ENCODE data around the gene GPRC5A. TPM values are rescaled to one million over a fixed set of nuclear protein-coding genes. Genes with fewer than 3 reads are reported as not detected.

Gene GPRC5A
- total RNA-seq, 6 experiments from 2014 or later, result 206 to 371 (median 280) TPM

- Mint-ChIP-seq H3K27me3 (ENCODE audit: insufficient read depth) (peaks cover 11% of the 10 kb centered on the region), H3K36me3 (ENCODE audit: low read depth) (peaks cover 43% of the 10 kb centered on the region), H3K4me1 (ENCODE audit: low read depth) (peaks cover 75% of the 10 kb centered on the region), H3K27ac (peak overlapping the region; percentile 64), H3K4me3 (no peak overlapping the region; the same call in 1 of the 2 replicates), H3K9me3 (no peaks in the 10 kb centered on the region)
- DNase-seq, result peak; percentile 33
- no peak for TF ChIP-seq CTCF (IDR thresholded peaks at IDR 0.05)
Measured at GRCh38 chr12:12922191-12922616, 30.8 kb downstream of the GPRC5A start.

GRCh38 chr12:12922978-12923377, 31.6 kb downstream of the GPRC5A start:
- Mint-ChIP-seq H3K27me3 (ENCODE audit: insufficient read depth) (peaks cover 9% of the 10 kb centered on the region), H3K36me3 (ENCODE audit: low read depth) (peaks cover 44% of the 10 kb centered on the region), H3K27ac (no peak overlapping the region), H3K4me1 (ENCODE audit: low read depth) (peaks cover 69% of the 10 kb centered on the region), H3K9me3 (no peaks in the 10 kb centered on the region), H3K4me3 (no peak overlapping the region)
- TF ChIP-seq CTCF (IDR thresholded peaks at IDR 0.05), result no peak
- no peak for DNase-seq

- Mint-ChIP-seq H3K4me1 (ENCODE audit: low read depth) (peaks cover 64% of the 10 kb centered on the region), H3K9me3 (no peaks in the 10 kb centered on the region), H3K36me3 (ENCODE audit: low read depth) (peaks cover 36% of the 10 kb centered on the region), H3K27me3 (ENCODE audit: insufficient read depth) (peaks cover 9% of the 10 kb centered on the region), H3K27ac (no peak overlapping the region), H3K4me3 (no peak overlapping the region)
- no peak for TF ChIP-seq CTCF (IDR thresholded peaks at IDR 0.05)
- DNase-seq, result no peak
Measured at GRCh38 chr12:12924169-12924568, 32.8 kb downstream of the GPRC5A start.

- no peak for TF ChIP-seq CTCF (IDR thresholded peaks at IDR 0.05)
- Mint-ChIP-seq H3K4me1 (ENCODE audit: low read depth) (peaks cover 53% of the 10 kb centered on the region), H3K9me3 (no peaks in the 10 kb centered on the region), H3K27me3 (ENCODE audit: insufficient read depth) (peaks cover 7% of the 10 kb centered on the region), H3K4me3 (peak overlapping the region; percentile 12; the same call in 1 of the 2 replicates), H3K27ac (peak overlapping the region; percentile 47), H3K36me3 (ENCODE audit: low read depth) (peaks cover 36% of the 10 kb centered on the region)
- no peak for DNase-seq
Measured at GRCh38 chr12:12925388-12925787, 34.0 kb downstream of the GPRC5A start.

GRCh38 chr12:12926571-12927071, 35.3 kb downstream of the GPRC5A start:
- Mint-ChIP-seq H3K9me3 (no peaks in the 10 kb centered on the region), H3K4me1 (ENCODE audit: low read depth) (peaks cover 52% of the 10 kb centered on the region), H3K27ac (peak overlapping the region; percentile 47), H3K27me3 (ENCODE audit: insufficient read depth) (peaks cover 8% of the 10 kb centered on the region), H3K36me3 (ENCODE audit: low read depth) (peaks cover 40% of the 10 kb centered on the region), H3K4me3 (peak overlapping the region; percentile 13; the same call in 1 of the 2 replicates)
- no peak for TF ChIP-seq CTCF (IDR thresholded peaks at IDR 0.05)
- DNase-seq, result peak; percentile 26
